GM19397 (cell line): Measurements from ENCODE around the gene GRK1.
"Not testable (repeated sequence)": the region's sequence is repeated elsewhere in the genome, so short reads cannot be mapped to it uniquely, and the experiment has no call there.

Experiments used
- ATAC-seq: cut with Tn5 transposase; IDR thresholded peaks from one replicate; pipeline ENCODE4 v1.9.1; 2021; ENCODE audit warnings: mild to moderate bottlenecking, moderate library complexity; ENCODE audit not compliant: unreplicated experiment

The GRK1 gene

GRCh38 chr13:113666951-113667701 lies at the start of gene GRK1:
GRK1 (plus strand) TSS chr13:113667219; CDS start chr13:113667387, 168 bp downstream.
- no peak for ATAC-seq

- ATAC-seq: no peak
Measured at GRCh38 chr13:113617961-113618360, 49.1 kb upstream of the GRK1 start.

GRCh38 chr13:113618455-113618854 lies 48.6 kb upstream of the GRK1 start:
- ATAC-seq: no peak

- ATAC-seq: no peak
Measured at GRCh38 chr13:113620036-113620796, 46.8 kb upstream of the GRK1 start.

- no peak for ATAC-seq
Measured at GRCh38 chr13:113621046-113621445, 46.0 kb upstream of the GRK1 start.

GRCh38 chr13:113621498-113621897 lies 45.5 kb upstream of the GRK1 start:
- not testable (repeated sequence) for ATAC-seq

GRCh38 chr13:113621986-113622550 lies 45.0 kb upstream of the GRK1 start:
- not testable (repeated sequence) for ATAC-seq

GRCh38 chr13:113622791-113623490 lies 44.1 kb upstream of the GRK1 start:
- ATAC-seq: no peak

GRCh38 chr13:113623491-113624234 lies 43.4 kb upstream of the GRK1 start:
- no peak for ATAC-seq

GRCh38 chr13:113624235-113624587 lies 42.8 kb upstream of the GRK1 start:
- no peak for ATAC-seq

GRCh38 chr13:113624640-113625304 lies 42.2 kb upstream of the GRK1 start:
- ATAC-seq: not testable (repeated sequence)

GRCh38 chr13:113625965-113626721 lies 40.9 kb upstream of the GRK1 start:
- ATAC-seq: no peak

- no peak for ATAC-seq
Measured at GRCh38 chr13:113627136-113627535, 39.9 kb upstream of the GRK1 start.

GRCh38 chr13:113628291-113629270 lies 38.4 kb upstream of the GRK1 start:
- no peak for ATAC-seq

GRCh38 chr13:113629866-113630265 lies 37.2 kb upstream of the GRK1 start:
- ATAC-seq: no peak

- ATAC-seq: no peak
Measured at GRCh38 chr13:113630296-113630695, 36.7 kb upstream of the GRK1 start.

- no peak for ATAC-seq
Measured at GRCh38 chr13:113630804-113631203, 36.2 kb upstream of the GRK1 start.
